DMS153 treated with DMSO at 0.1 percent for 48 hours (cell line): ENCODE measurements around the gene ZNF846.
"Not testable (repeated sequence)": the region's sequence is repeated elsewhere in the genome, so short reads cannot be mapped to it uniquely, and the experiment has no call there.

ENCODE experiments used
- DNase-seq: peaks from one replicate; lab custom pipeline; 2025; ENCODE audit not compliant: unreplicated experiment; lab: John Stamatoyannopoulos, UW

ZNF846 gene

DNA sequence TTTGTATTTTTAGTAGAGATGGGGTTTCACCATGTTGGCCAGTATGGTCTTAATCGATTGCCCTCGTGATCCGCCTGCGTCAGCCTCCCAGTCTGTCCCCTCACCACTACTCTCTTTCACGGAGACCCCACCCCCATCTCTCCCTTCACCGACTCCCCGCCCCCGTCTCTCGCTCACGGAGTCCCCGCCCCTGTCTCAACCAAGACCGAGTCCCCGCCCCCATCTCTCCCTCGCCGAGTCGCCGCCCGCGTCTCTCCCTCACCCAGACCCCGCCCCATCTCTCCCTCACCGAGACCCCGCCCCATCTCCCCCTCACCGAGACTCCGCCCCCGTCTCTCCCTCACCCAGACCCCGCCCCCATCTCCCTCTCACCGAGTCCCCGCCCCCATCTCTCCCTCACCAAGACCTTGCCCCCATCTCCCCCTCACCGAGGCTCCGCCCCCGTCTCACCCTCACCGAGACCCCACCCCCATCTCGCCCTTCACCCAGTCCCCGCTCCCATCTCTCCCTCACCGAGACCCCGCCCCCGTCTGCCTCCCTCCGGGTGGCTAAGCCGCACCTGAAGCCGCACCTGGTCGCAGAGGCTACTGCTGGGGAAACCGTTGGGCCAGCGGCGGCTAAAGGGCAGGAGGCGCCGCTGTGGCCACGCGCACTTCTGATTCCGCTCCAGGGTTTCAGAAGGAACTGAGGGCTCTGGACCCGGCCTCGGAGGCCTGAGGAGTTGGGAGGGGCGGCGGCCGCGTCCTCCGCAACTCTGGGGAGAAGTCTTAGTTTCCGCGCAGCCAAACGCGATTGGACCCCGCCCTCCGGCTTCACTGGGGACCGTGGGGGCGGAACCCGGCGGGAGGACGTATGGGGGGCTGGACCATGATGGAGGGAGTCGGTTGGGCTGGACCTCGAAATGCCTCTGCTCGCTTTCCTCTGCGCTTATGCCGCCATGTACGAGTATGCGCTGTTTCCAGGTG lies 17.1 kb upstream of the ZNF846 start:
- peak; percentile 99 for DNase-seq

DNA sequence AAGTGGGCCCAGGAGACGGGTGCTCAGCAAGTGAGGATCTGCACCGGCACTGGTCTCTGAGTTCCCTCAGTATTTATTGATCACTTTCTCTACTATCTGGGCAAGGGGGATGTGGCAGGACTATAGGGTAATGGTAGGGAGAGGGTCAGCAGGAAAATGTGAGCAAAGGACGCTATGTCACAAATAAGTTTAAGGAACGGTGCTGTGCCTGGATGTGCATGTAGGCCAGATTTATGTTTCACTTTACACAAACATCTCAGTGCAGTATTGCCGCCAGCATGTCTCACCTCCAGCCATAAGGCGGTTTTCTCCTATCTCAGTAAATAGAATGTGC lies 15.6 kb upstream of the ZNF846 start:
- not testable (repeated sequence) for DNase-seq

DNA sequence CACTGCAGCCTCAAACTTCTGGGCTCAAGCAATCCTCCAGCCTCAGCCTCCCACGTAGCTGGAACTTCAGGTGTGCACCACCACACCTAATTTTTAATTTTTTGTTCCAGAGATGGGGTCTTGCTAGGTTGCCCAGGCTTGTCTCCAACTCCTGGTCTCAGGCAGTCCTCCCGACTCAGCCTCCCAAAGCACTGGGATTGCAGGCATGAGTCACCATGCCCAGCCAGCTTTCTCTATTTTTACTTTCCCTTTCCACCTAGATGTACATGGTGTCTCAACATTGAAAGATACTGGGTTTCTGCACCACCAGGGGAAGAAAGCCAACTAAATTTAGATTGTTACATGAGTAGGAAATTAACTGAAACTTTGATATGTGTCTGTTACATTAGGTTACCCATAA lies 13.8 kb upstream of the ZNF846 start:
- DNase-seq = no peak

DNA sequence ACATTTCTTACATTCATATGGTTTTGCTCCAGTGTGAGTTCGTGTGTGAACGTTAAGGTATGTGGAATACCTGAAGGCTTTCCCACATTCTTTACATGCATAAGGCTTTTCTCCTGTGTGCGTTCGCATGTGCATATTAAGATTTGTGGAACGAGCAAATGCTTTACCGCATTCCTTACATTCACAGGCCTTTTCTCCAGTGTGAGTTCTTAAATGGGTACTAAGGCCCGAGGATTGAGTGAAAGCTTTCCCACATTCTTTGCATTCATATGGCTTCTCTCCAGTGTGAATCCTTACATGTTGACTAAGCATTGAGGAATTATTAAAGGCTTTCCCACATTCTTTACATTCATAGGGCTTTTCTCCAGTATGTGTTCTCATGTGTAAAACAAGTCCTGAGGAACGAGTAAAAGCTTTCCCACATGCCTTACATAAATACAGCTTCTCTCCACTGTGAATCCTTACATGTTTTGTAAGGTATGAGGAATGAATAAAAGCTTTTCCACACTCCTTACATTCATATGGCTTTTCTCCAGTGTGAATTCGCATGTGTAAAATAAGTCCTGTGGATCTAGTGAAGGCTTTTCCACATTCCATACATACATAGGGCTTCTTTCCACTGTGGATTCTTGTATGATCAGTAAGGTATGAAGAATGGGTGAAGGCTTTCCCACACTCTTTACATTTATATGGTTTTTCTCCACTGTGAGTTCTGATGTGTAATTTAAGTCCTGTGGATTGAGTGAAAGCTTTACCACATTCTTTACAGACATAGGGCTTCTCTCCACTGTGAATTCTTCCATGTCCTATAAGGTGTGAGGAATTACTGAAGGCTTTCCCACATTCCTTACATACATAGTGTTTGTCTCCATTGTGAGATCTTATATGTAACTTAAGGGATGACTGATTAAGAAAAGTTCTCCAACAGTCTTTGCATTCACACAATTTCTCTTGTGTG lies 10.7 kb downstream of the ZNF846 start:
- no peak for DNase-seq

DNA sequence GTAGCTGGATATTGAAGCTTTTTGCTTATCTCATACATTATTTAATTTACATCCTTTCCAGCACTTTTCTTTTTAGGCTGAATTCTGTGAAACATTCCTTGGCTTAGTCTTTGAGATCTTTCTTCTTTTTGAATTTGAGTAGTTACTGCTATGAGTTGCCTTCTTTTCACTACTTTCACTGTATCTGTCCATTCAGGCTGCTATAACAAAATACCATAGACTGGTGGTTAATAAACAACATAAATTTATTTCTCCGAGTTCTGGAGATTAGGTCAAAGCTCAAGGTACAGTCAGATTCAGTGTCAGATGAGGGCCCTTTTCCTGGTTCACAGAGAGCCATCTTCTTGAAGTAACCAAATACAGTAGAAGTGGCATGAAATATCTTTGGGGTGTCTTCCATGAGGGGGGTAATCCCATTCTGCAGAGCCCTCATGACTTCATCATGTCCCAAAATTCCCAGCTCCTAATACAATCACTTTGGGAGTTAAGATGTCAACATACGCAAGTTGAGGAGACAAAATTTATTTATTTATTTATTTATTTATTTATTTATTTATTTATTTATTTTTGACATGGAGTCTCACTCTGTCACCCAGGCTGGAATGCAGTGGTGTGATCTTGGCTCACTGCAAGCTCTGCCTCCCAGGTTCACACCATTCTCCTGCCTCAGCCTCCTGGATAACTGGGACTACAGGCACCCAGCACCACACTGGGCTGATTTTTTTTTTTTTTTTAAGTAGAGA lies 15.7 kb downstream of the ZNF846 start:
- no peak for DNase-seq

DNA sequence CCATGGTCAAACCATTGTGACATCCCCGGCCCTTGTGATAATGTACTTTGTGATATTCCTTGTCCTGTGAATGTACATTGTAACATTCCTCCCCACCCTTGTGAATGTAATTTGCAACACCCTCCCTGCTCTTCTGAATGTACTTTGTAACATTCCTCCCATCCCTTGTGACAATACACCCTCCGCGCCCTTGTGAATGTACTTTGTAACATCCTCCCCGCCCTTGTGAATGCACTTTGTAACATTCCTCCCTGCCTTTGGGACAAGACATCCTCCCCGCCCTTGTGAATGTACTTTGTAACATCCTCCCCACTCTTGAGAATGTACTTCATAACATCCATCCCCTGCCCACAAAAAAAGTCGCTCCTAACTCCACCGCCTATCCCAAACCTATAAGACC lies 17.1 kb downstream of the ZNF846 start:
- no peak for DNase-seq

DNA sequence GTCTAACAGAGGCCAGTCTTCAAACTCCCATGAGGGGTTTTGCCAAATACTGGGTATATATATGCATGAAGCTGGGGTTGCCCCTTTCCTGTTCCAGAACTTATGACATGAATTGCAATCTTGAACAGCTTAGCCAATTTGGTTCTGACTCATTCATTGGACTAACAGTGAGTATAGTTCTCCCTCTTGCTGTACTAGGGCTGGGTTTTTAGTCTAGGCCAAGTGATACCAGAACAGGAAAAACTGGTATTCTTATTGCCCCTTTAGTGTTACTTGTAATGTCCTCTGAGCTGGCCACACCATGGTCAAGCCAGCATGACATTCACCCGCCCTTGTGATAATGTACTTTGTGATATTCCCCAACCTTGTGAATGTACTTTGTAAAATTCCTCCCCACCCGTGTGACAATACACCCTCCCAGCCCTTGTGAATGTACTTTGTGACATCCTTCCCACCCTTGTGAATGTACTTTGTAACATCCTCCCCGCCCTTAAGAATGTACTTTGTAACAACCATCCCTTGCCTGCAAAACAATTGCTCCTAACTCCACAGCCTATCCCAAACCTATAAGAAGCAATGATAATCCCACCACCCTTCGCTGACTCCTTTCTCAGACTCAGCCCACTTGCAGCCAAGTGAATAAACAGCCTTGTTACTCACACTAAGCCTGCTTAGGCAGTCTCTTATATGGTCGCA lies 26.9 kb downstream of the ZNF846 start:
- DNase-seq = no peak

DNA sequence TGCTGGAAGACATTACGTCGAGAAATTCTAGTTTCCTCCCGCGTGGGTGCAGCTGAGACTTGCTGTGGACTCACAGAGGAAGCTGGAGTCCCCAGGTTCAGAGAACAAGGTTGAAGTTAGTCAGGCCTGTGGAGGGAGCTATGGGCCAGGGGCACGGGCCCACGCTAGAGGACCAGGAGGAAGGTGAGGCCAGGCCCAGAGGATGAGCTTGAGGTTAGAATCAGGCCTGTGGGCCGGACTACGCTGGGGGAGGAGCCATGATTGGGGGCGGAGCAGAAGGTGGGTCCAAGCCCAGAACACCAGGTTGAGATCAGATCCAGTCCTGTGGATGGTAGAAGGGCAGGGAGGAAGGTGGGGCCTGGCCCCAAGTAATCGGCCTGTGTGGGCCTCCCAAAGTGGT lies 32.6 kb downstream of the ZNF846 start:
- no peak for DNase-seq

DNA sequence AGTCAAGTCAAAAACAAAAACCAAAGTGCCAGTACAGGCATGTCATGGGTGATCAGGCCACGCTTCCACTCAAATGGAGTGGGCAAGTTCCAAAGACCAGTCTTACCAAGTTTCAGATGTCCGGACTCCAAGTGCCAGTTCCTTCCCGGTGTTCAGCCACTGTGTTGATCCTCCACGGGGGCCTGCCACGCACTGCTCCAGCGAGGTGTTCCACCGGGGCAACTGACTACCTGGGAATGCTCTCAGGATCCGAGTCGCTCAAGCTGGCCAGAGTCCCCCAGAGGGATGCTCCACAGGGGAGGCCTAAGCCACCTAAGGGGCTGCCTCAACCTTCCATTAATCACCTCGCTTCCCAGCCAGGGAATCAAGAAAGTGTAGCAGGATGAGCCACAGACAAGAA lies 38.5 kb downstream of the ZNF846 start:
- not testable (repeated sequence) for DNase-seq

DNA sequence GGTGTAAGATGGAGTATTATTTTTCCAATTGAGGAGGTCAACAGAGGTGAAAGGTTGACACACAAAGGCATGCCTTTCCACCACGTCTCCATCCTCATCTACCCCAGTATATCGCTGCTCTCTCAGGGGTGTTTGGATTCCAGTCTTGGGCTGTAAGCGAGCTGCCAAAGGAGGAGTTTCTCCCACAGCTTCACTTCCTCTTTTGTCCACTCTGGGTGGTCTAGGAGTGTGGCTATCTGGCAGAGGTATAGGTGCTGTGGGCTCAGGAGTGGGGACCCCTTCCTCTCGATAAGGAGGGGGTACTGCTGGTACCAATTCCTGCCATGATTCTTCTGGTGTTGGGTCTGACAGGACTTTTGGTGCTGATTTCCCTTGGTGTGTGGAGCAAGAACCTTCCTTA lies 39.4 kb downstream of the ZNF846 start:
- no peak for DNase-seq

DNA sequence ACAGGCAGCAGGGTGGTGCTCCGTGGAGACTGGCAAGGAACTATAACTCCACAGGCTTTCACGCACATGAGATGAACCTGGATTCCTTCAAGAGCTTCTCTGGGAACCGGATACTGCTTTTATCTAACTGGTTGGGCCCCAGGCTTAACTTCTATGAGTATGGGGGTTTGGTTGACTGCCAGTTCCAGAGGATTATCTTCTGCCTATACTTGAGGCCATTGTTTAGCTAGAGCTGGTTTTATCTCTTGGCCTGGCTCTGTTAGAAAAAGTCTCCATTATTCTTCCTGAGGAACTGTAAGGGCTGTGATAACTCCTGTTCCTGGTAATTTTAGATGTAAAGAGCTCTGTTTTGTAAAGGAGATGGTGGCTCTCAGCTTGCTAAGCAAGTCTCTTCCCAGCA lies 40.9 kb downstream of the ZNF846 start:
- no peak for DNase-seq

DNA sequence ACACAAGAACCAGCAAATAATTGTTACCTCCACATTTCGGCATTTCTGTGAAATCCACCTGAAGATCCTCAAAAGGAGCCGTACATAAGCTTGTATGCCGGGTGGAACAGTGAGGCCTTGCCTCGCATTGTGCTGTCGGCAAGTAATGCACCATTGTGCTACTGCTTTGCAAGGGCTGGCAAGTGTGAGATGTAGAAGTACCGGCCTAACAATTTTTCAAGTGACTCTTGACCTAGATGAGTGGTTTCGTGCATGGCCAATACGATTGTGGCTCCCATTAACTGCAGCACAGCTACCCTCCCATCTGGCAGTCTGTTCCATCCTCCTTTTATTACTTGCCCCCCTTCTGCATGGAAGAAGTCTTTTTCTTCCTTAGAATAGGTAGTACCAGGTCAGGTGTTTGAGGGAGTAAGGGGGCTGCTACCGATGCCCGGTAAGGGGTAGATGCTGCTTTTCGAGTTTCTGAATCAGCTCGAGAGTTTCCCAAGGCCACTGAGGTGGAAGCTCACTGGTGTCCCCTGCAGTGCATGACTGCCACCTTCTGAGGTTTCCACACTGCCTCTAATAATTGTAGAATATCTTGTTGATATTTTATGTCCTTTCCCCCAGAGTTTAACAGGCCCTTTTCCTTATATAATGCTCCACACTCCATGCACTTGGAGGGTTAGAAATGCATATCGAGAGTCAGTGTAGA lies 42.9 kb downstream of the ZNF846 start:
- not testable (repeated sequence) for DNase-seq

DNA sequence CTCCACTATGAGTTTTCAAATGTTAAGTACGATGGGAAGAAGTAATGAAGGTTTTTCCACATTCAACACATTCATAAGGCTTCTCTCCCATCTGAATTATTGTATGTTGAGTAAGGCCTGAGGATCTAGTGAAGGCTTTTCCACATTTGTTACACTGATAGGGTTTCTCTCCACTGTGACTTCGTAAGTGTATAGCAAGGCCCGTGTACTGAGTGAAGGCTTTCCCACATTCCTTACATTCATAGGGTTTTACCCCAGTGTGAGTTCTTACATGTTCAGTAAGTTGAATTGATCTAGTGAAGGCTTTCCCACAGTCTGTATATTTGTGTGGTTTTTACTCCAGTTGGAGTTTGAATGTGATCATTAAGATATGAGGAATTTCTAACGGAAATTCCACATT lies 44.4 kb downstream of the ZNF846 start:
- DNase-seq = no peak

DNA sequence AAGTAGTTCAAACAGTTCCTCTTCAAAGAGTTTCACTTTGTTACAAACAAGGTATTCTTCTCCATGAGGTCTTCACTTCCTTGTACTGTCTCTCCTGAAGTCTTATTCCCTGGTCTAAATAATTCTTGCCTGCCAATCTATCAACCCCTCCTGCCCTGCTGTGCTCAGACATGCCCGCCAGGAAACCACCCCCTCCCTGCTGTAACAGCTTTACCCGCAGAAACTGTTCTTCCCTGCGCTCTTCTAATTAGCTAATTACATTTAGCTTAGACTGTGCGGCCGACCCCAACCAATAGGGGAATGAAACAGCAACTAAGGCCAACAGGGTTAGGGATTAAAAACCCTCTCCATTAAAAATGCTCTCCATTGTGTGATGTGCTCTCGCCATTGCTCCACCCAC lies 46.7 kb downstream of the ZNF846 start:
- no peak for DNase-seq

DNA sequence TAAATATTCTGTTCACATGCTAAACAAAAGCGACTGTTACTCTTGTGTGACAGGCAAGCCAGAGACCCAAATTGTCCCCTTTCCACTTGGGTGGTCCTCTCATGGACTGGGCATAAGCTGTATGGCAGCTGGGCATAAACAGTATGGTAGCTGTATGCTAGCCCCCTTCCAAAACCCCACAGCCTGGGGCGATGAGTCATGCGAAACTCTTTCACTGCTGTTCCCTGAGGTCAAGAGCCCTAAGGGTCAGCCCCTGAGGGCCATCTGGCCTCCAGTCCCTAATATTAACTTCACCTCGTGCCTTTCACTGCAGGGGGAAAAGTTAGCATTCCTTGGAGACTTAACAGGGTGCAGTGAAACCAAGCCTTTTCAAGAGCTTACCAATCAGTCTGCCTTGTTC lies 48.0 kb downstream of the ZNF846 start:
- no peak for DNase-seq

DNA sequence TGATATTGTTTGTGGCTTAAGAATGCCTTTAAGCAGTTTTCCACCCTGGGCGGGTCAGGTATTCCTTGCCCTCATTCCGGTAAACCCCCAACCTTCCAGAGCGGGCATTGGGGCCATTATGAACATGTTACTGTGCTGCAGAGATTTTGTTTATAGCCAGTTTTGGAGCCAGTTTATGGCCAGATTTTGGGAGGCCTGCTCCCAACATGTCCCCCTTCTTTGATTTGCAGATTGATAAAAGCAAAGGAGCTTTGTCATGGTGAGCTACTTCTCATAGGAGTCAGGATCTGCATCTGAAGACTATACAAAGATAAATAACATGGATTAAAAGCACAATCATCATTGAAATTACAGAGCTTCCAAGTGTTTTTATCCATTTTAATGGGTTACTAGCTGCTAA lies 56.7 kb downstream of the ZNF846 start:
- DNase-seq = no peak

DNA sequence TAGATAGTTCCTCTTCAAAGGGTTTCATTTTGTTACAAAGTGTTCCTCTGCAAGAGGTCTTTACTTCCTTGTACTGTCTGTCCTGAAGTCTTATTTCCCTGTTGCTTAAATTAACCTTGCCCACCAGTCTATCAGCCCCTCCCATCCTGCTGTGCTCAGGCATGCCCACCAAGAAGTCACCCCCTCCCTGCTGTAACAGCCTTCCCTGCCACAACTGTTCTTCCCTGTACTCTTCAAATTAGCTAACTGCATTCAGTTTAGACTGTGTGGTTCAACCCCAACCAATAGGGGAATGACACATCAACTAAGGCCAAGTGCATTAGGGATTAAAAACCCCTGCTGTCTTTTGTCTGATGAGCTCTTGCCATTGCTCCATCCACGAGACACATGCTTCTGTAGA lies 59.2 kb downstream of the ZNF846 start:
- DNase-seq = no peak

DNA sequence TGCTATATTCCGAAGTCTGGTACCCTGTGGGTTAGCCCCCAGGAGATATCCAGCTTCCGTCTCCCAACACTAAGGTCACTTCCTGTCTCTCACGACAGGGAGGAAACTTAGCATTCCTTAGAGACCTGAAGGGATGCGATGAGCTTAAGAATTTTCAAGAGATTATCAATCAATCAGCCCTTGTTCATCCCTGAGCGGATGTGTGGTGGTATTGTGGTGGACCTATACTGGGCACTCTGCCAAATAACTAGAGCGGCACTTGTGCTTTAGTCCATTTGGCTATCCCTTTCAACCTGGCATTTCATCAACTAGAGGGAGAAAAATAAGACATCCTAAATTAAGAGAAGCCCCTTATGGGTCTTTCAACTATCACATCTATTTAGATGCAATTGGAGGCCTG lies 62.7 kb downstream of the ZNF846 start:
- DNase-seq = no peak

DNA sequence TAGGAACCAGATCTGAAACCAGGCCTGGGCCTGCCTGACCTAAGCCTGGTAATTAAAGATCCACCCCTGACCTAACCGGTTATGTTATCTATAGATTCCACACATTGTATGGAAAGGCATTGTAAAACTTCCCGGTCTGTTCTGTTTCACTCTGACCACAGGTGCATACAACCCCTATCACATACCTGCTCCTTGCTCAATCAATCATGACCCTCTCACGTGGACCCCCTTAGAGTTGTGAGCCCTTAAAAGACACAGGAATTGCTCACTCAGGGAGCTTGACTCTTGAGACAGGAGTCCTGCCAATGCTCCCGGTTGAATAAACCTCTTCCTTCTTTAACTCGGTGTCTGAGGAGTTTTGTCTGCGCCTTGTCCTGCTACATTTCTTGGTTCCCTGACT lies 66.4 kb downstream of the ZNF846 start:
- DNase-seq = no peak
